ENCODE results near the gene ZNF805.

GRCh38 chr19:57288373-57288772 lies 47.9 kb downstream of the ZNF805 start:
- TF ChIP-seq ZFP37 (tag by site-specific recombination; IDR thresholded peaks at IDR 0.05) (no peak), SCRT2 (tag by site-specific recombination; IDR thresholded peaks at IDR 0.05) (no peak), CTCF (tag by site-specific recombination; IDR thresholded peaks at IDR 0.05) (no peak), ZBTB7A (tag by site-specific recombination; IDR thresholded peaks at IDR 0.05; ENCODE audit: low read depth) (no peak), KLF8 (tag by site-specific recombination; IDR thresholded peaks at IDR 0.05) (no peak), ZNF18 (tag by site-specific recombination; IDR thresholded peaks at IDR 0.05) (no peak), ZSCAN30 (tag by site-specific recombination; IDR thresholded peaks at IDR 0.05) (no peak), ZNF274 (IDR thresholded peaks at IDR 0.05; ENCODE audit: low read length) (no peak), ZNF274 (tag by site-specific recombination; IDR thresholded peaks at IDR 0.05; ENCODE audit: borderline replicate concordance) (no peak)
- TF ChIP-seq, protein P1, sequence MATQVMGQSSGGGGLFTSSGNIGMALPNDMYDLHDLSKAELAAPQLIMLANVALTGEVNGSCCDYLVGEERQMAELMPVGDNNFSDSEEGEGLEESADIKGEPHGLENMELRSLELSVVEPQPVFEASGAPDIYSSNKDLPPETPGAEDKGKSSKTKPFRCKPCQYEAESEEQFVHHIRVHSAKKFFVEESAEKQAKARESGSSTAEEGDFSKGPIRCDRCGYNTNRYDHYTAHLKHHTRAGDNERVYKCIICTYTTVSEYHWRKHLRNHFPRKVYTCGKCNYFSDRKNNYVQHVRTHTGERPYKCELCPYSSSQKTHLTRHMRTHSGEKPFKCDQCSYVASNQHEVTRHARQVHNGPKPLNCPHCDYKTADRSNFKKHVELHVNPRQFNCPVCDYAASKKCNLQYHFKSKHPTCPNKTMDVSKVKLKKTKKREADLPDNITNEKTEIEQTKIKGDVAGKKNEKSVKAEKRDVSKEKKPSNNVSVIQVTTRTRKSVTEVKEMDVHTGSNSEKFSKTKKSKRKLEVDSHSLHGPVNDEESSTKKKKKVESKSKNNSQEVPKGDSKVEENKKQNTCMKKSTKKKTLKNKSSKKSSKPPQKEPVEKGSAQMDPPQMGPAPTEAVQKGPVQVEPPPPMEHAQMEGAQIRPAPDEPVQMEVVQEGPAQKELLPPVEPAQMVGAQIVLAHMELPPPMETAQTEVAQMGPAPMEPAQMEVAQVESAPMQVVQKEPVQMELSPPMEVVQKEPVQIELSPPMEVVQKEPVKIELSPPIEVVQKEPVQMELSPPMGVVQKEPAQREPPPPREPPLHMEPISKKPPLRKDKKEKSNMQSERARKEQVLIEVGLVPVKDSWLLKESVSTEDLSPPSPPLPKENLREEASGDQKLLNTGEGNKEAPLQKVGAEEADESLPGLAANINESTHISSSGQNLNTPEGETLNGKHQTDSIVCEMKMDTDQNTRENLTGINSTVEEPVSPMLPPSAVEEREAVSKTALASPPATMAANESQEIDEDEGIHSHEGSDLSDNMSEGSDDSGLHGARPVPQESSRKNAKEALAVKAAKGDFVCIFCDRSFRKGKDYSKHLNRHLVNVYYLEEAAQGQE (tag by site-specific recombination; IDR thresholded peaks at IDR 0.05) = no peak
- TF ChIP-seq, protein P2, sequence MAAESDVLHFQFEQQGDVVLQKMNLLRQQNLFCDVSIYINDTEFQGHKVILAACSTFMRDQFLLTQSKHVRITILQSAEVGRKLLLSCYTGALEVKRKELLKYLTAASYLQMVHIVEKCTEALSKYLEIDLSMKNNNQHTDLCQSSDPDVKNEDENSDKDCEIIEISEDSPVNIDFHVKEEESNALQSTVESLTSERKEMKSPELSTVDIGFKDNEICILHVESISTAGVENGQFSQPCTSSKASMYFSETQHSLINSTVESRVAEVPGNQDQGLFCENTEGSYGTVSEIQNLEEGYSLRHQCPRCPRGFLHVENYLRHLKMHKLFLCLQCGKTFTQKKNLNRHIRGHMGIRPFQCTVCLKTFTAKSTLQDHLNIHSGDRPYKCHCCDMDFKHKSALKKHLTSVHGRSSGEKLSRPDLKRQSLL (tag by site-specific recombination; IDR thresholded peaks at IDR 0.05) = no peak
- TF ChIP-seq, protein P3, sequence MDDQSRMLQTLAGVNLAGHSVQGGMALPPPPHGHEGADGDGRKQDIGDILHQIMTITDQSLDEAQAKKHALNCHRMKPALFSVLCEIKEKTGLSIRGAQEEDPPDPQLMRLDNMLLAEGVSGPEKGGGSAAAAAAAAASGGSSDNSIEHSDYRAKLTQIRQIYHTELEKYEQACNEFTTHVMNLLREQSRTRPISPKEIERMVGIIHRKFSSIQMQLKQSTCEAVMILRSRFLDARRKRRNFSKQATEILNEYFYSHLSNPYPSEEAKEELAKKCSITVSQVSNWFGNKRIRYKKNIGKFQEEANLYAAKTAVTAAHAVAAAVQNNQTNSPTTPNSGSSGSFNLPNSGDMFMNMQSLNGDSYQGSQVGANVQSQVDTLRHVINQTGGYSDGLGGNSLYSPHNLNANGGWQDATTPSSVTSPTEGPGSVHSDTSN (CRISPR knock-in tag; IDR thresholded peaks at IDR 0.05) = no peak
- TF ChIP-seq, protein P4, sequence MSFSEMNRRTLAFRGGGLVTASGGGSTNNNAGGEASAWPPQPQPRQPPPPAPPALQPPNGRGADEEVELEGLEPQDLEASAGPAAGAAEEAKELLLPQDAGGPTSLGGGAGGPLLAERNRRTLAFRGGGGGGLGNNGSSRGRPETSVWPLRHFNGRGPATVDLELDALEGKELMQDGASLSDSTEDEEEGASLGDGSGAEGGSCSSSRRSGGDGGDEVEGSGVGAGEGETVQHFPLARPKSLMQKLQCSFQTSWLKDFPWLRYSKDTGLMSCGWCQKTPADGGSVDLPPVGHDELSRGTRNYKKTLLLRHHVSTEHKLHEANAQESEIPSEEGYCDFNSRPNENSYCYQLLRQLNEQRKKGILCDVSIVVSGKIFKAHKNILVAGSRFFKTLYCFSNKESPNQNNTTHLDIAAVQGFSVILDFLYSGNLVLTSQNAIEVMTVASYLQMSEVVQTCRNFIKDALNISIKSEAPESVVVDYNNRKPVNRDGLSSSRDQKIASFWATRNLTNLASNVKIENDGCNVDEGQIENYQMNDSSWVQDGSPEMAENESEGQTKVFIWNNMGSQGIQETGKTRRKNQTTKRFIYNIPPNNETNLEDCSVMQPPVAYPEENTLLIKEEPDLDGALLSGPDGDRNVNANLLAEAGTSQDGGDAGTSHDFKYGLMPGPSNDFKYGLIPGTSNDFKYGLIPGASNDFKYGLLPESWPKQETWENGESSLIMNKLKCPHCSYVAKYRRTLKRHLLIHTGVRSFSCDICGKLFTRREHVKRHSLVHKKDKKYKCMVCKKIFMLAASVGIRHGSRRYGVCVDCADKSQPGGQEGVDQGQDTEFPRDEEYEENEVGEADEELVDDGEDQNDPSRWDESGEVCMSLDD (tag by site-specific recombination; IDR thresholded peaks at IDR 0.05) = no peak
- TF ChIP-seq, protein P5, sequence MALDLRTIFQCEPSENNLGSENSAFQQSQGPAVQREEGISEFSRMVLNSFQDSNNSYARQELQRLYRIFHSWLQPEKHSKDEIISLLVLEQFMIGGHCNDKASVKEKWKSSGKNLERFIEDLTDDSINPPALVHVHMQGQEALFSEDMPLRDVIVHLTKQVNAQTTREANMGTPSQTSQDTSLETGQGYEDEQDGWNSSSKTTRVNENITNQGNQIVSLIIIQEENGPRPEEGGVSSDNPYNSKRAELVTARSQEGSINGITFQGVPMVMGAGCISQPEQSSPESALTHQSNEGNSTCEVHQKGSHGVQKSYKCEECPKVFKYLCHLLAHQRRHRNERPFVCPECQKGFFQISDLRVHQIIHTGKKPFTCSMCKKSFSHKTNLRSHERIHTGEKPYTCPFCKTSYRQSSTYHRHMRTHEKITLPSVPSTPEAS (tag by site-specific recombination; IDR thresholded peaks at IDR 0.05) = no peak
